Type B pancreatic cell (in vitro differentiated cells): ENCODE results near the gene NFKB2. TPM values are rescaled to one million over a fixed set of nuclear protein-coding genes. Genes with fewer than 3 reads are reported as not detected.

Source experiments
- DNase-seq: peaks from one replicate; pipeline ENCODE4 v3.0.0; 2021; ENCODE audit warnings: mixed read lengths; ENCODE audit not compliant: unreplicated experiment; ENCODE audit errors: extremely low spot score
- H3K27ac Mint-ChIP-seq: 2 replicates; pipeline ENCODE4 v1.8.0; 2021; ENCODE audit warnings: mild to moderate bottlenecking, mixed read lengths
- H3K27me3 Mint-ChIP-seq: 2 replicates; pipeline ENCODE4 v1.8.0; 2021; ENCODE audit warnings: mixed read lengths
- H3K36me3 Mint-ChIP-seq: 2 replicates; pipeline ENCODE4 v1.8.0; 2021; ENCODE audit warnings: mixed read lengths
- H3K4me1 Mint-ChIP-seq: one replicate; pipeline ENCODE4 v1.8.0; 2021; ENCODE audit warnings: mixed read lengths; ENCODE audit not compliant: unreplicated experiment
- H3K4me3 Mint-ChIP-seq: 2 replicates; pipeline ENCODE4 v1.8.0; 2021; ENCODE audit warnings: mild to moderate bottlenecking, mixed read lengths
- H3K9me3 Mint-ChIP-seq: 2 replicates; pipeline ENCODE4 v1.8.0; 2021; ENCODE audit warnings: mixed read lengths
- CTCF ChIP-seq: fragments of 200-600 bp; sonication (generic); conservative IDR thresholded peaks from 2 replicates; pipeline ENCODE4 v1.5.0; 2021; ENCODE audit warnings: antibody characterized with exemption, mild to moderate bottlenecking
- total RNA-seq: library from RNA; stranded (reverse); gene quantifications from 2 replicates; pipeline ENCODE4 v1.2.1, GENCODE V29; 2021; ENCODE audit warnings: low replicate concordance

NFKB2 gene
- total RNA-seq, 1 donor from 2014 or later, result 29.7 TPM

- H3K4me1 Mint-ChIP-seq, result peaks cover 14% of the 10 kb centered on the region
Measured at GRCh38 chr10:102407425-102408130, 12.1 kb downstream of the NFKB2 start.

GRCh38 chr10:102408131-102408727, 12.7 kb downstream of the NFKB2 start:
- no peak for TF ChIP-seq CTCF
- Mint-ChIP-seq H3K4me3 (peak overlapping the region; percentile 70), H3K4me1 (peaks cover 17% of the 10 kb centered on the region), H3K27ac (peak overlapping the region; percentile 19), H3K36me3 (peaks cover 4% of the 10 kb centered on the region), H3K9me3 (no peaks in the 10 kb centered on the region), H3K27me3 (peaks cover 66% of the 10 kb centered on the region)
- no peak for DNase-seq

More at GRCh38 chr10:102407425-102408130, 12.1 kb downstream of the NFKB2 start:
- no peaks in the 10 kb centered on the region for H3K9me3 Mint-ChIP-seq
- peak overlapping the region; percentile 70 for H3K4me3 Mint-ChIP-seq
- no peak overlapping the region for H3K27ac Mint-ChIP-seq
- peaks cover 4% of the 10 kb centered on the region for H3K36me3 Mint-ChIP-seq
- no peak for DNase-seq
- peaks cover 59% of the 10 kb centered on the region for H3K27me3 Mint-ChIP-seq
- TF ChIP-seq CTCF, result no peak

GRCh38 chr10:102408728-102409603, 13.5 kb downstream of the NFKB2 start:
- Mint-ChIP-seq H3K4me3 (peak overlapping the region; percentile 82), H3K9me3 (no peaks in the 10 kb centered on the region), H3K4me1 (peaks cover 18% of the 10 kb centered on the region), H3K36me3 (peaks cover 4% of the 10 kb centered on the region), H3K27ac (peak overlapping the region; percentile 20), H3K27me3 (peaks cover 69% of the 10 kb centered on the region)
- TF ChIP-seq CTCF, result no peak
- peak; percentile 70 for DNase-seq

GRCh38 chr10:102409604-102410428, 14.3 kb downstream of the NFKB2 start:
- TF ChIP-seq CTCF, result no peak
- H3K36me3 Mint-ChIP-seq, result peaks cover 4% of the 10 kb centered on the region
- H3K27ac Mint-ChIP-seq, result peak overlapping the region; percentile 20
- H3K27me3 Mint-ChIP-seq, result peaks cover 77% of the 10 kb centered on the region
- peak overlapping the region; percentile 82 for H3K4me3 Mint-ChIP-seq
- DNase-seq, result no peak
- no peaks in the 10 kb centered on the region for H3K9me3 Mint-ChIP-seq
- H3K4me1 Mint-ChIP-seq, result peaks cover 18% of the 10 kb centered on the region

- peaks cover 18% of the 10 kb centered on the region for H3K4me1 Mint-ChIP-seq
Measured at GRCh38 chr10:102410429-102411073, 15.0 kb downstream of the NFKB2 start.

More at GRCh38 chr10:102410429-102411073, 15.0 kb downstream of the NFKB2 start:
- TF ChIP-seq CTCF, result no peak
- Mint-ChIP-seq H3K9me3 (no peaks in the 10 kb centered on the region), H3K27ac (peak overlapping the region; percentile 63), H3K27me3 (peaks cover 82% of the 10 kb centered on the region), H3K4me3 (peak overlapping the region; percentile 83), H3K36me3 (peaks cover 4% of the 10 kb centered on the region)
- peak; percentile 77 for DNase-seq
